Endothelial cell of umbilical vein (primary cell): ENCODE results near the gene PPTC7. TPM values are rescaled to one million over a fixed set of nuclear protein-coding genes. Genes with fewer than 3 reads are reported as not detected.

Experiments used
- BruUV-seq: library from RNA; stranded (reverse); fragments of 400-500 nt; replicated peaks from 2 replicates; lab custom pipeline; 2021; lab: Mats Ljungman, UMichigan
- CTCF ChIA-PET: fragments of 300-600, 350-600 bp; sonication (Branson Sonifier 250); formaldehyde crosslinking; loops from one replicate; lab custom pipeline; 2021; ENCODE audit warnings: antibody characterized with exemption, inconsistent platforms; lab: Charles Lee
- POLR2A ChIA-PET: fragments of 300-600, 350-600 bp; sonication (Branson Sonifier 250); formaldehyde crosslinking; loops from one replicate; lab custom pipeline; 2021; ENCODE audit warnings: antibody characterized with exemption, inconsistent platforms; lab: Charles Lee
- DNase-seq: peaks from one replicate; pipeline ENCODE4 v3.0.0-alpha.2; 2011; ENCODE audit warnings: low read depth, low spot score
- FAIRE-seq: peaks from 2 replicates; lab custom pipeline; 2011; peaks lifted over from hg19 to GRCh38; lab: Jason Lieb, UNC
- H2AFZ ChIP-seq: 2 replicates; pipeline ENCODE4 v1.6.0; 2012; ENCODE audit warnings: low read depth, low read length, control low read depth, inconsistent platforms
- H3K27ac ChIP-seq: 2 replicates; pipeline ENCODE4 v1.5.1; 2011; ENCODE audit warnings: low read depth, mild to moderate bottlenecking, control low read depth, low read length, moderate library complexity; ENCODE audit not compliant: insufficient read depth
- H3K27me3 ChIP-seq, 2 experiments: 2 replicates each; pipeline versions ENCODE4 v1.6.0 to v1.6.1; 2011; ENCODE audit warnings: low read length in 2 of 2, mixed read lengths in 1 of 2; ENCODE audit not compliant: control insufficient read depth in 2 of 2, insufficient read depth in 2 of 2
- H3K36me3 ChIP-seq, 2 experiments: 2 replicates in 1 of 2; 3 replicates in 1 of 2; pipeline ENCODE4 v1.5.1; 2011; ENCODE audit warnings: low read length in 2 of 2, mild to moderate bottlenecking in 1 of 2, moderate library complexity in 1 of 2; ENCODE audit not compliant: control insufficient read depth in 2 of 2, insufficient read depth in 2 of 2; ENCODE audit errors: extremely low read depth in 1 of 2
- H3K4me1 ChIP-seq: 3 replicates; pipeline ENCODE4 v1.5.1; 2011; ENCODE audit warnings: mild to moderate bottlenecking, low read length; ENCODE audit not compliant: control insufficient read depth, insufficient read depth; ENCODE audit errors: extremely low read depth
- H3K4me2 ChIP-seq: 2 replicates; pipeline ENCODE4 v1.6.1; 2011; ENCODE audit warnings: low read length, control low read depth, mixed read lengths; ENCODE audit not compliant: insufficient read depth
- H3K4me3 ChIP-seq, 3 experiments: fragments of 200-600 bp in 1 of 3; sonication (generic), shearing (Covaris generic) in 1 of 3; replicated peaks in 1 of 3; 2 replicates each; pipeline ENCODE4 v1.5.1; 2011 to 2016; ENCODE audit warnings: control low read depth in 3 of 3, low read length in 3 of 3, mild to moderate bottlenecking in 2 of 3, inconsistent platforms in 1 of 3, low read depth in 1 of 3, moderate library complexity in 1 of 3; ENCODE audit not compliant: insufficient read depth in 1 of 3
- H3K79me2 ChIP-seq: 2 replicates; pipeline ENCODE4 v1.6.0; 2012; ENCODE audit warnings: low read length, inconsistent platforms; ENCODE audit not compliant: control insufficient read depth, insufficient read depth
- H3K9ac ChIP-seq: replicated peaks from 2 replicates; pipeline ENCODE3; 2011; ENCODE audit warnings: low read length, control low read depth; ENCODE audit not compliant: insufficient read depth; ENCODE audit errors: extremely low read depth
- H3K9me1 ChIP-seq: replicated peaks from 3 replicates; pipeline ENCODE4 v1.6.0; 2011; ENCODE audit warnings: mild to moderate bottlenecking, low read length; ENCODE audit not compliant: control insufficient read depth, insufficient read depth; ENCODE audit errors: extremely low read depth
- H3K9me3 ChIP-seq: replicated peaks from 2 replicates; pipeline ENCODE4 v1.5.1; 2012; ENCODE audit warnings: low read length, inconsistent platforms; ENCODE audit not compliant: control insufficient read depth, insufficient read depth
- H4K20me1 ChIP-seq: replicated peaks from 2 replicates; pipeline ENCODE3; 2011; ENCODE audit warnings: mild to moderate bottlenecking, low read length; ENCODE audit not compliant: control insufficient read depth, insufficient read depth; ENCODE audit errors: extremely low read depth
- CTCF ChIP-seq, 2 donors: IDR thresholded peaks; 1 replicate in 1 of 2; 2 replicates in 1 of 2; pipeline ENCODE4 v1.5.1; 2011; ENCODE audit warnings: low read length in 2 of 2, mild to moderate bottlenecking in 2 of 2, moderate library complexity in 2 of 2, control low read depth in 1 of 2, inconsistent platforms in 1 of 2, low read depth in 1 of 2; ENCODE audit not compliant: insufficient read depth in 1 of 2; ENCODE audit errors: extremely low read depth in 1 of 2
- EZH2 ChIP-seq: IDR thresholded peaks from 2 replicates; pipeline ENCODE4 v1.6.1; 2012; ENCODE audit warnings: borderline replicate concordance, low read depth, mild to moderate bottlenecking, moderate library complexity, low read length, inconsistent platforms; ENCODE audit not compliant: severe bottlenecking
- FOS ChIP-seq: IDR thresholded peaks from 2 replicates; pipeline ENCODE4 v1.6.1; 2011; ENCODE audit warnings: mild to moderate bottlenecking, low read length, moderate library complexity, borderline replicate concordance; ENCODE audit not compliant: insufficient read depth
- GATA2 ChIP-seq: IDR thresholded peaks from 2 replicates; pipeline ENCODE4 v1.7.0; 2011; ENCODE audit warnings: low read depth, mild to moderate bottlenecking, moderate library complexity, mixed read lengths, low read length; ENCODE audit not compliant: insufficient read length, insufficient read depth
- JUN ChIP-seq: IDR thresholded peaks from 2 replicates; pipeline ENCODE4 v1.6.1; 2011; ENCODE audit warnings: borderline replicate concordance, low read depth; ENCODE audit not compliant: insufficient read length, insufficient read depth
- MAX ChIP-seq: IDR thresholded peaks from 2 replicates; pipeline ENCODE4 v1.6.1; 2011; ENCODE audit not compliant: insufficient read depth, insufficient read length
- MYC ChIP-seq: IDR thresholded peaks from one replicate; pipeline ENCODE4 v1.6.1; 2011; ENCODE audit warnings: mild to moderate bottlenecking, low read depth, low read length
- POLR2A ChIP-seq: IDR thresholded peaks from 2 replicates; pipeline ENCODE4 v1.6.1; 2012; ENCODE audit warnings: low read depth, mild to moderate bottlenecking, control low read depth, low read length
- POLR2AphosphoS5 ChIP-seq: IDR thresholded peaks from 2 replicates; pipeline ENCODE4 v1.6.1; 2012; ENCODE audit warnings: low read depth, mild to moderate bottlenecking, control low read depth, low read length, moderate library complexity; ENCODE audit not compliant: insufficient read depth
- dilution Hi-C: fragments of 300-500 bp; cut with MboI; formaldehyde crosslinking; loops from one replicate; pipeline ENCODE4 v1.15.0; 2019; ENCODE audit warnings: low sequenced_read_pairs; ENCODE audit not compliant: extremely low pct_ligation_motif_present
- intact Hi-C: fragments of 100-400 bp; cut with micrococcal nuclease; formaldehyde crosslinking; loops from one replicate; pipeline ENCODE4 v1.10.0; 2022
- polyA plus RNA-seq, 4 experiments: library from polyadenylated mRNA; depleted of rRNA in 3 of 4; stranded (reverse) in 3 of 4; unstranded in 1 of 4; fragments of >200 nt; gene quantifications; 2 replicates each; pipeline versions ENCODE4 v1.2.1 to v1.2.3, GENCODE V29; 2011 to 2012; ENCODE audit warnings: missing spikeins in 1 of 4
- total RNA-seq: library from RNA; stranded (reverse); gene quantifications from 2 replicates; pipeline ENCODE4 v1.2.3, GENCODE V29; 2021

Gene PPTC7
- total and polyA plus RNA-seq, 2 donors (not counting 3 experiments of a cell fraction or from before 2014, with no cell fraction given): 8.4 to 15.2 TPM

DNA sequence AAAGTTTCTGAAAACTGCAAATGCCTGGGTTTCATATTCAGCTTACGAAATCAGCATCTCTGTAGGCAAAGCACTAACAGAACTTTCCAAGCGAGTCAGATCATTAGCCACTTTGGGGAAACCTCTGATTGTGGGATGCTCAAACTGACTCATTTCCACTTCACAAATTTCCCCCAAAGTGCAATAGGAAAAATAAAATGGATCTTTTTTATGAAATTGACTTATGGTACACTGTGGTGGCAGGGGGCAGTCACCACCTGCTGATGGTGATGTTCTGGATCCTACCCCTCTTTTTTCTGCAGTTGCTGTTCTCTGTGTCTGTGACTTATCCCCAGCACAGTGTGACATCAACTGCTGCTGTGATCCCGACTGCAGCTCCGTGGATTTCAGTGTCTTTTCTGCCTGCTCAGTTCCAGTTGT lies 36.4 kb upstream of the PPTC7 start:
- no peak overlapping the region for H3K9ac ChIP-seq
- no peaks in the 10 kb centered on the region for H4K20me1 ChIP-seq
- no peak overlapping the region for H3K4me3 ChIP-seq
- FAIRE-seq (no peak), DNase-seq (no peak)
- intact Hi-C loops: no loop called here
- no peaks in the 10 kb centered on the region for H3K79me2 ChIP-seq
- H3K9me3 ChIP-seq: no peaks in the 10 kb centered on the region
- dilution Hi-C loops: no loop called here
- BruUV-seq: no TSS peak
- H3K27ac ChIP-seq: no peak overlapping the region
- no peaks in the 10 kb centered on the region for H3K9me1 ChIP-seq
- ChIA-PET POLR2A (no interaction called here), CTCF (no interaction called here)
- H3K27me3 ChIP-seq: no peaks in the 10 kb centered on the region
- H2AFZ ChIP-seq: no peak overlapping the region
- no peak overlapping the region for H3K4me2 ChIP-seq
- H3K4me1 ChIP-seq: peaks cover 2% of the 10 kb centered on the region
- TF ChIP-seq EZH2 (no peak), JUN (no peak), MAX (no peak), POLR2AphosphoS5 (no peak), GATA2 (no peak), MYC (no peak), POLR2A (no peak), FOS (no peak), CTCF (IDR thresholded peaks at IDR 0.05; ENCODE audit: extremely low read depth in 1 of 2, insufficient read depth in 1 of 2, low read depth in 1 of 2, low read length in 2 of 2) (no peak)
- H3K36me3 ChIP-seq: no peaks in the 10 kb centered on the region
